GM18870 (cell line): ENCODE data around the gene CARNS1.

Experiments used
- ATAC-seq: cut with Tn5 transposase; IDR thresholded peaks from one replicate; pipeline ENCODE4 v1.9.1; 2021; ENCODE audit warnings: moderate library complexity; ENCODE audit not compliant: unreplicated experiment

The CARNS1 gene

DNA sequence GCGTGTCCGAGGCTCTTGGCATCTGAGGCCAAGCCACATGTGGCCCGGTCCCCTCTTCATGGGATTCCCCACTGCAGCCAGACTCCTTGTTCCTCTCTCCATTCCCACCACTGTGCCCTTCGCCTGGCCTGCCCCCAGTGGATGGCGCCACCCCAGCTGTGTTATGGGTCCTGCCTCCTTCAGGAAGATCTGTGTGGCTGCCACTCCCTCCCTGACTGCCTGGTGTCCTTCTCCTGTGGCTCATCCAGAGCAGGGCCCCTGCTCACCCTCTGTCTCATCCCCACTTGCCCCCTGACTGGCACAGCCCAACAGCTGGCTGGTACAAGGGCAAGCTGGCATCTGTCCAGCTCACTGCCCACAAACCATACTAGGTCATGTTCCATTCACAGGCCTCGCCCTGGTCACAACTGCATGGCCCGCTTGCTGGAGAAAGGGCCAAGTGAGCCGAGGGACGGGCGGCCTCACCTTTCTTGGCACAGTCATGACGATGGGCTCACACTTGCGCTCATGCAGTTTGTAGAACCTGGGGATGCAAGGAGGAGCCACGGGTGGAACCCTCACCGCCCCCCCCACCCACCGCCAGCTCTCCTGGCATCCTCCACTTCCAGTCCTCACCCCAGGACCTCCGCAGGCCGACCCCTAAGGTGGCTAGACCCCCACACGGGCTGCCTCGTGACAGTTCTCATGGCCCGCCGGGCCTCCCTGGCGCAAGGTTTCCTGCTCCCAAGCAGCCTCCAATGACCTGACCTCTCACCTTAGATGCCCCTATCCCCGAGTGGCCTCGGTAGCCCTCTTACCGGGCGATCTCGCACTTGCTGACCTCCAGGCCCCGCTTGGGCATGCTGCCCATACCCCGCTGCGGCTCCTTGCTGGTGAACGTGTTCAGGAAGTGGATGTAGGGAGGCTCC lies 24.1 kb downstream of the CARNS1 start:
- no peak for ATAC-seq

DNA sequence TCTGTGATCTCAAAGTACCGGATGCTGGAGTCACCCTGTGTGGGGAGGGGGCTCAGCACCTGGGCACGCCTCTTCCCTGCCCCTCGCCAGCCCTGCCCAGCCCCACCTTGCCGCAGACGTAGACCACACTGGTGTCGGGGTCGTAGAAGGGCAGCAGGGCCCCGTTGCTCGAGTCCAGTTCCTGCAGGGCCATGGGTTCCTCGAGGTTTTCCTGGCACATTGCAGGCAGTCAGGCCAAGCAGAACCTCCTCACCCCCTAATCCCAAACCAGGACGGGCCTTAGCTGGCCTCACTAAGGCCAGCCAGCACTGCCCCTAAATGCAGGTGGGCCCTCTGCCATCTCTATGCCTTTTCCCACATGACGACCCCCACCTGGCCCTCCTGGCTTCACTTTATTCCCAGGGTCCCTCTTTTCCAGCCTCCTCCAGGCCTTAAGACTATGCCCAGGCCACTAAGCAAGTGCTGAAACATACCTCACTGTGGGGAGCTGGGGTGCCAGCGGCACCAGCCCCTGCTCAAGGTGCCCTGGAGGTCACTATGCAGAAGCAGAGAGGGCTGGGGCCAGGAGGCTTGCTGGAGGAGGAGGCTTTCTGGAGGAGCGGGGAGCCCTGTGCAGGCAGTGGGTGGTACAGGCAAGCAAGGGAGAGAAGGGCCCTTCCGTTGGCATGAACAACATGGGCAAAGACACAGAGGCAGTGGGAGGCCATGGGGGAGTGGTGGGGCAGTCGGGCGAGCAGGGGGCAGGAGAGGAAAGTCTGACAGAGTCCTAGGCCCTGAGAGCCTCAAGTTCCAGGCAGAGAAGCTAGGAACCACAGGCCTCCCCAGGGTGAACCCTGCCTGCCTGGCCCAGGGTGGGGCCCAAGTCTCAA lies 25.0 kb downstream of the CARNS1 start:
- ATAC-seq = no peak

DNA sequence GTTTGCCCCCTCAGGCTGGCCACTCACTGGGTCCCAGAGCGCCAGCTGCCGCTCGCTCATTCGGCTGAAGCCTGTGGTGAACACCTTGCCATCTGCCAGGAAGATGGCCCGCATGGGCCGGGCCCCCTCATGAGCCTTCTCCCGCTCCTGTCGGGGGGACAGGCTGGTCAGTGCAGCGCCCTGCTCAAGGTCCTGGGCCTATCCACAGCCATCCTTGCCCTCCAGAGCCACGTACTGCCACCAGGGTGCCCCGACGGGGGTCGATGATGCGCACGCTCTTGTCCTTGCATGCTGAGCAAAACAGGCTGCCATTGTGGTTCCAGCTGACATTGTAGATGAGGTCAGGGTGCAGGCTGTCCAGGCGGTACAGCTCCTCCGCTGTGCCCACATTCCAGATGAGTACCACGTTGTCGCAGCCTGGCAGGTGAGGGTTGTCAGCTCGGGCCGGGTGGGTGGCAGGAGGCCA lies 25.7 kb downstream of the CARNS1 start:
- no peak for ATAC-seq

DNA sequence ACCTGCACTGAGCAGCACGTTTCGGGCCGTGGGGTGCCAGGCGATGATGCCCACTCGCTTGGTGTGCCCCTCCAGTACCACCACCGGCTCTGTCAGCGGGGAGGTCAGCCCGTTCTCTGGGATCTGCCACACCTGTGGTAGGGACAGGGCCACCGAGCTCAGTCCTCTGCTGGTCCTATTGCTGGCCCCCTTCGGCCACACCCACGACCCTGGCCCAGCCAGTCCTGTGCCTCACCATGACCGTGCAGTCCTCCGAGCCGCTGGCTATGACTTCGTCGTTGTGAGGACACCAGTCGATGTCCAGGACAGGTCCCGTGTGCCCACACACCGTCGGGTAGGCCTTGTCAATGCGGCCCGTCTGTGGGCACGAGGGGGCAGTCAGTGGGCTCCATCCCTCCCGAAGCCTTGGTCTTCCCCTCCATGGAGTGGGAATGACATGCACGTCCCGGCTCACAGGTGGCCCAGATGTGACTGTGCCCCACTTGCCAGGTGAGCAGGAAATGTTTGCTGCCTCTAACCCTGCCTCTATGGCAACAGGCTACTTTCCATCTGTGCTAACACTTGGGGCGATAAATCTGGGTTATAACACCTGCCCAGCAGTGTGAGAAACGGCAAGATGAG lies 26.4 kb downstream of the CARNS1 start:
- ATAC-seq = no peak

DNA sequence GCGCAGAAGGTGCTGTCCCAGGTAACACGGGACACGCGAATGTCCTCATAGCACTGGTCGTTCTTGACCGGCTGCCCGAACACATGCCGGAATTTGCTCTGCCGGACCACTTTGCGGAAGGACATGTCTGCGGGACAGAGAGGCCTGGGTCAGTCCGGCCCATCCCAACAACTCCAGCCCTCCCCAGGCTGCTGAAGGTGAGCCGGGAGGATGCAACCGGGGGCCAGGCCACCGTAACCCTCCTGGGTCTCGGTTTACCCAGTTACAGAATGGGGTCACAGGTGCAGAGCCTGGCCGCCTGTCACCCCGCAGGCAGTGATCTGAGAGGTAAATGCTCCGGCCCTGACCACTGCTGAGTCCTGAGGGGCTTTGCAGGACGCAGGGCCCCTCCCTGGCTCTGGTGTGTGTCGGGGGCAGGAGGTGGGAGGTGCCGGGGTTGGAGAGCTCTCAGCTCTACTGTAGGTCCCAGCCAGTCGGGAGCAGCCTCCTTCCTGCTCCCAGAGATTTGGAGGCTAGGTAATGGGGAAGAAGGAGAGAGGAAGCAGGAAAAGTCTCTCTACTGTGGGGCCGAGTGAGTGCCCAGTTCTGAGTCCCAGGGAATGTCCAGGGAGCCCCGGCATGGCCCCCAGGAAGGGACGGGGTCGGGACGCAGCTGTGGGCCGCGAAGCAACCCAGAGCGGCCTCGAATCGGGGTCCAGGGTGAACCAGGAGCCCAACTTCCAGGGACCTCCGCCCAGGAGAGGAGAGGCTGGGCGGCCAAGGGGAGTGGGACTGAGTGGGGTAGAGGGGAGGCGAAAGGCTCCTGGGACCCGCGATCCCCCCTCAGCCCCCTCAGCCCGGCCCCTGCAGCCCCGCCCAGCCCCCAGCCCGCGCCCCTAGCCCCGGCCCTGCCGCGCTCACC lies 27.3 kb downstream of the CARNS1 start:
- no peak for ATAC-seq

DNA sequence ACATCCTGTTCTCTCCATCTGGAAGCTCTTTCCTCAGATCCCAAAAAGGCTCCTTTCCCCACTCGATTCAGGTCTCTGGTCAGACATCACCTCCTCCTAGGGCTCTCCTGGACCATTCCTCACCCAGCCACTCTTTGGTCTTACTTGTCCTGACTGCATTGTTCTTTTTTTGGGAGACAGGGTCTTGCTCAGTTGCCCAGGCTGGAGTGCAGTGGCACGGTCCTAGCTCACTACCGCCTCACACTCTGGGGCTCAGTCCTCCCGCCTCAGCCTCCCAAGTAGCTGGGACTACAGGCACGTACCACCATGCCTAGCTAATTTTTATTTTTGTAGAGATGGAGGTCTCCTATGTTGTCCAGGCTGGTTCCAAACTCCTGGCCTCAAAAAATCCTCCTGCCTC lies 30.0 kb downstream of the CARNS1 start:
- ATAC-seq = no peak

DNA sequence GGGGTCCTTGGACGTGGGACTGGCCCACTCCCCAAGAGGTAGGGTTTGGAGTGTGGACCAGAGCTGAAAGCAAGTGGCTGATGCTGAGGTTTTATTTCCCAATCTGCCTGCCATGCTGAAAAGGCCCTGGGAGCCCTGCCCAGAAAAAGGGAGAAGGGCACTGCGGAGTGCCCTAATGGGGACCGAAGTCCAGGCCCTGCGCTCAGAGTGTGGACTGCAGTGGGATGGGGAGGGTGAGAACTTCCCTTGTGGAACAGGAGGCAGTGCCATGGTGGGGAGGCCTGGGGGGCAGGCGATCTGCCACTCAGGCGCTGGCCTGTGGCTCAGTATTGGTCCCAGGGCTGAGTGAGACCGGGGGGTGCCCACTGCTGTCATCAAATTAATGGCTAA lies 32.7 kb downstream of the CARNS1 start:
- ATAC-seq = no peak

DNA sequence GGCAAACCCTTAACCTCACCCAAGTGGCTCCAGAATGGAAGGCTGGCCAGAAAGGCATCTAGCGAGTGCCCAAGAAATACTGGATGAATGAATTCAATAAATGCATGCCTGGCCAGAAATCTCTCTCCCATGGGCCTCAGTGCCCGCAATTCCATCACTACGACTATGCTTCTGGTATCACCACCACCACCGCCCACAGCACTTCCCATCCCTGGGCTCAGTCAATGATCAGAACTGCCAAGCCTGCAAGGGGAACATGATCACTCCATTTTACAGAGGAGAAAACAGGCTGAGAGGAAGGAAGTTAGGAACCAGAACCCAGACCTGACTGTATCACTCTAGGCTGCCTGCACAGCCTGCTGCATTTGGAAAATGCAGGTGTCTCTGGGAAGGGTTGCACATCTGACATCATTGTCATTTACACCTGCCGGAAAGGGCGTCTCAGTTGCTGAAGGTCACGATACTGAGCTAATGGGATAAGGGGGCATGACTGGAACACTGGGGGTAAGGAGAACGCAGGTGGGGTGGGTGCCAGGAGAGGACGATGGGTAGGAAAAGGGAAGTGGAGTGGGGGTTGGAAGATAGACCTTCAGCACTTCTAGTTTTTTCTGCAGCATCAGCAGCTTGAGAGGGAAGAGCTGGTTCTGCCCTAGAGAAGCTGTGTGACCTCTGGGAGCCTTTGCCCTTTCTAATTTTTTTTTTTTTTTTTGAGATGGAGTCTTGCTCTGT lies 33.8 kb downstream of the CARNS1 start:
- ATAC-seq = no peak

DNA sequence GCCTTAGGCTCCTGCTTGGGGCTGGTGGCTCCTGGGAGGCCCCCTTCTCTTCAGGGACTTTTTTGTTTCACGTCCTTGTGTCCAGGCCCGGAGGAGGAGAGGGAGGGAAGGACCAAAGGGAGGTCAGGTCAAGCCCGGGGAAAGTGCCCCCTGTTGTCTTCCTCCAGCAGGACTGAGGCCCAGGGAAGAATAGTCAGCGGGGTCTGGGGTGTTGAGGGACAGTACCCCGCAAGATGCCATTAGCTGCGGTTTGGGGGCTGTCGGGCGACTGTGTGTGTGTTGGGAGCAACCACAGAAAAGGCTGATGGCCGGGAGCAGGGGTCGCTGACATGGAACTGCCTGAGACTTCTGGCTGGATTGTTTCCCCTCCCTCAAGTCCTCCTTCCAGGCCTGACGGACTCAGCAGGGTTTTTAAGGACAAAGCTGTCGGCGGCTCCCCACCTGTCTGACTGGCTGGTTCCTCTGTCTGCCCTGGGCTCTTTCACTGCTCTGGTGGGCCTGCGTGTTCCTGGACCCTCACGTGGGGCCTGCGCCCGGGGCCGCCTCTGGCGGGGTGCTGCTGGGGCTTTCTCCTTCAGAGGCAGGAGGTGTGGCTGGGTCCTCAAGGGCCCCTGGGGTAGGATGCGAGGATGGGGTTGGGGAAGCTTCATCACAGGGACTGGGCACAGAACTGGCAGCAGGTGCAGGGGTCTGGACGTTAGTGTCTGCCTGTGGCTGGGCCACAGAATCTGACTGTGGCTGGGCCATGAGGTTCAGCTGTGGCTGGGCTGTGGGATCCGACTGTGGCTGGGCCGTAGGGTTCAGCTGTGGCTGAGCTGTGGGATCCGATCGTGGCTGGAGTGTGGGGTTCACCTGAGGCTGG lies 35.5 kb downstream of the CARNS1 start:
- ATAC-seq = no peak

DNA sequence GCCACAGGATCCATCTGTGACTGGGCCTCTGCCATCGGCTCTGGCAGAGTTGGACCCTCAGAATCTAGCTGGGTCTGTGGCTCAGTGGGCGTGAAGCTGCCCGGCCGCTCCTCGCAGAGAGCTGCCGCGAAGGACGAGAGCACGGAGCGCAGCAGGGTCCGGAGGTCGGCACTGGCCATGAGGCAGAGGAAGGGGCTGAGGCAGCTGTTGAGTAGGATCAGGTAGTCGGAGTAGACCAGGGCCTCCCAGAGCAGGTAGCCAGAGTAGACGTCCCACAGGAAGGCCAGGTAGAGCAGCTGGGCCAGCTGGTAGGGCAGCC lies 36.1 kb downstream of the CARNS1 start:
- ATAC-seq = no peak

DNA sequence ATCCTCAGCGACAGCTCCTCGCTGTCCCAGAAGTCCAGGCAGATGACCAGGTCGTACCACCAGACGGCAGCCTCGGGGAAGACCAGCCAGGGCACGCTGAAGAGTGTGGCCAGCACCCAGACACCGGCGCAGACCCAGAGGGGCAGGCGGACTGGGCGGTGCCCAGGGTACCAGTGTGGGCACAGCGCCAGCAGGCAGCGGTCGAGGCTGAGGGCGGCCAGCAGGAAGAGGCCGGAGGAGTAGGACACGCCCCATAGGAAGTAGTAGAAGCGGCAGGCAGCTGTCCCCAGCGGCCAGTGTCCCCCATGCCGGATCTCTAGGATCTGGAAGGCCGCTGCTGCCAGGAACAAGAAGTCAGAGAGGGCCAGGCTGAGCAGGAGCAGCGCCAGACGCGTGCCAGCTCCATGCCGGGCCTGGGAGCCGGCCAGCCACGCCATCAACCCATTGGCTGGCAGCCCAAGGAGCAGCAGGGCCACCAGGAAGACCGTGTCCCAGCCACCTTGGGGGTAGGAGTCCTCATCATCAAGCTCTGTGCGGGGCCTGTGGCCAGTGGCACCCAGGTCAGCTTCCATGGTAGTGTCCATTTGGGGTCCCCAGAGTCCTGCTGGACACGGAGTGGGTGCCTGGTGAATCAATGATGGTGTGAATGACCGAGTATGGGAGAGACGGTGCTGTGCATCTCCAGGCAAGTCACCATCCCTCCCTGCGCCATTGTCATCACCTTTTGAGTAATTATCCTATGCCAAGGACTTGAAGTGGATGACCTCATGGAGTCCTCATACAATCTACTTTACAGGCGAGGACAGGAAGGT lies 36.9 kb downstream of the CARNS1 start, which contains the start of gene GPR152:
GPR152 (minus strand) TSS at position 589 of the 812 bp plus-strand sequence; CDS start at position 584, 5 bp downstream.
- ATAC-seq = no peak

DNA sequence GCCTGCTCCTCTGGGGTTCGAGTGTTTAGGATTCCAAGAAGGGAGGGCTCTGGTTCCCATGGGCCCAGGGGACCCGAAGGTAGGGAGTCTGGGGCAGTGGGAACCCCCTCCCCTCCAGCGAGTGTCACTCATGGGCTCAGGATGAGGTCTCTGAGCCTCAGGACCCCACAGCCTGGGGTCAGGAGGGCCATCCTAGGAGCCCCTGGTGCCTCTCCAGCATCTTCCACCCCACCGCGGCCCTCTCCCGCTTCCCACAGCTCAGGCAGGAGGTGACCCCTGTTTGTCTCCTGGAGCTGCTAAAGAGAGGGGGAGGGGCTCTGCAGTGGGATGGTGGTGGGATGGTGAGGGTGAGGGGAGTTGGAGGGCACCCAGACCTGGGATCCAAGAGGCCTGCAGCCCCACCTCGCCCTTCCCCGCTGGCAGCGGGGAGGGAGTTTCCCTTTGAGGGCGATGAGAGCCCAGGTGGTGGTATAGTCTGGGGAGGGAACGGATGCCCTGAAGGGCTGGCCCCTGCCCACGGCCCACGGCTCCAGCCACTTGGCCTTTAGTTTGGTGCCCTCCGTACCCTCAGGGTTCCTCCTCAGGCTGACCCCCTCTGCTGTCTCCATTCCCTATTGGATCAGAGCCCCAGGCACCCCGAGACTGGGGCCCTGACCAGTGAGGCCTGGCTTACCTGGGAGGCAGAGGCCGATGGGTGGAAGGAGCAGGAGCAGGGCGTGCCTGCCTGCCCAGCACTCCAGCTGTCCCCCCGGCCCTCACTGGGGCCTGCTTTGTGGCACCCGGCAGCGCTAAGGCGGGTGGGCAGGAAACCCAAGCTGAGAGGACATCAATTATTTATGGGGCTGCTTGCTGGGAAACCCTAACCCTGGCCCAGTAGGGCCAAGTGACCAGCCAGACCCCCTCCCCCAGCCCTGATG lies 38.6 kb downstream of the CARNS1 start:
- no peak for ATAC-seq

DNA sequence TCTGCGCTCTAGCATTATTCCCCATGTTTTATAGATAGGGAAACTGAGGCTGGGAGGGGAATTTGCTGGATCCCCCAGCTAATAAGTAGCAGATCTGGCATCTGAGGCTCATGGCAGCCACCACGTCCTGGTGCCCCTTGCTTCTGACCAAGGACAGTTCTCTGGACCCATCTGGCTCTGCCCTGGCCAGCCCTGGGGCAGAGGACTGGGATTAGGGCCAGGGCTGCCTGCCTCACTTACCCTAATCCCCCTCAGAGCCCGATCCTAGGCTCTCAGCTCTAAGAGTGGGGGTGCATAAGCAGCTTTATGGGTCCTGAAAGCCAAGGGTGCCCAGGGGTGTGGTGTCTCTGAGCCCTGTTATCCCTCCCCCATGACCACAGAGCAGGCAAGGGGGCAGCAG lies 39.6 kb downstream of the CARNS1 start, which contains the start of gene CABP4:
CABP4 (plus strand) TSS at position 301 of the 400 bp plus-strand sequence; CDS start at position 371, 70 bp downstream.
- ATAC-seq = no peak

DNA sequence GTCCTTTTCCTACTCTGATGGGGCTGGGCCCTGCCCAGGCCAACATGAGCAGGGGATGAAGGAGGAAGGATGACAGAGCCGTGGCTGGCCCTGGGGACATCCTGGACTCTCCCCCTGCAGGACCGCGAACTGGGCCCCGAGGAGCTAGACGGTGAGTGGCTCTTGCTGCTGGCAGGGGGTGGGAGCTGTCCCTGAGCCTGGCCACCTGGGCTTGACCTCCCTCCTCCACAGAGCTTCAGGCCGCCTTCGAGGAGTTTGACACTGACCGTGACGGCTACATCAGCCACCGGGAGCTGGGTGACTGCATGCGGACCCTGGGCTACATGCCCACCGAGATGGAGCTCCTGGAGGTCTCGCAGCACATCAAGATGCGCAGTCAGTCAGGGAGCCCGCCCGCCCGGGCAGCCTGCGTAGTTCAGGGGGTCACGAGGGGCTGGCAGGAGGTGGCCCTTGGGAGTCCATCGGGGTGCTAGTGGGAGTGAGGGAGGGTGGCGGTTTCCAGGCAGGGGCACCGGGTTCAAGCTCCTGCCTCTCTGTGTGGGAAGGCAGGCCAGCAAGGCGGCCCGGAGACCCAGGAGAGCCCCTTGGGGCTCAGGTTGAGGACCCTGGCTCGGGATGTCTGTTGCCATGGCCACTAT lies 40.7 kb downstream of the CARNS1 start:
- no peak for ATAC-seq

DNA sequence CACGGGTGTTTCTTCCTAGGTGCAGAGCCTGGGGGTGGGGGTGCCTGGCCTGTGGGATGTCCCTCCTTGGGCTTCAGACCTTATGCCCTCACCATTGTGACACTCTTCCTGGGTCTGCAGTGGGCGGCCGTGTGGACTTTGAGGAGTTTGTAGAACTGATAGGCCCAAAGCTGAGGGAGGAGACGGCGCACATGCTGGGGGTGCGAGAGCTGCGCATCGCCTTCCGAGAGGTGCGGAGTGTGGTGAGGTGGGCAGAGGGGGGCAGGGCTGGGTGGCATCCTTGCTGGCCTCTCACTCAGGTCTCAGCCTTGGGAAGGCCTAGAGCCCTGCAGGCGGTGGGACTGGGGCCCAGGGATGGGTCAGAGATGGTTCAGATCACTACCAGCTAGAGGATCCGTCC lies 42.0 kb downstream of the CARNS1 start:
- no peak for ATAC-seq

DNA sequence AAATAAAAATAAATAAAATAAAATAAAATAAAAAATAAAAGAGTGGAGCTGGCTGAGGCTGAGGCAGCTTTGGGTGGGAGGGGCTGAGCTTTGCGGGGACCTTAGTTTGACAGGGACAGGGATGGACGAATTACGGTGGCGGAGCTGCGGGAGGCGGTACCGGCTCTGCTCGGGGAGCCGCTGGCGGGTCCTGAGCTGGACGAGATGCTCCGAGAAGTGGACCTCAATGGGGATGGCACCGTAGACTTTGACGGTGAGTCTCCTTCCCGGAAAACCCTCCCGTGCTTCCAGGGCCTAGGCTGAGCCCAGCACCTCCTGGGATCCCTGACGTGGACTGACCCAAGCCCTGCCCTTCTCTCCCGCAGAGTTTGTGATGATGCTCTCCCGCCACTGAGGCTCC lies 42.8 kb downstream of the CARNS1 start:
- ATAC-seq = no peak
